GM19239 (cell line): ENCODE results near the gene TMOD3.
A peak's percentile ranks its signal among the peaks of the same experiment; 100 is the strongest.

ENCODE experiments used
- DNase-seq: peaks from one replicate; pipeline ENCODE4 v3.0.0; 2011; ENCODE audit warnings: low spot score; ENCODE audit not compliant: insufficient read length
- FAIRE-seq: peaks from 2 replicates; lab custom pipeline; 2011; peaks lifted over from hg19 to GRCh38; lab: Jason Lieb, UNC

TMOD3 gene

GRCh38 chr15:51818150-51818549 is 11.3 kb upstream of the TMOD3 start:
- no peak for FAIRE-seq
- no peak for DNase-seq

- no peak for DNase-seq
- no peak for FAIRE-seq
These were observed 3.8 kb upstream of the TMOD3 start for GRCh38 chr15:51825698-51826097.

- DNase-seq: no peak
- FAIRE-seq: no peak
These were observed 655 bp upstream of the TMOD3 start for GRCh38 chr15:51828621-51829375.

- FAIRE-seq (no peak), DNase-seq (no peak)
These were observed 888 bp downstream of the TMOD3 start for GRCh38 chr15:51830276-51830806.

GRCh38 chr15:51833772-51834171 is 4.3 kb downstream of the TMOD3 start:
- peak; percentile 21 for FAIRE-seq
- DNase-seq: no peak

- DNase-seq: no peak
- peak; percentile 79 for FAIRE-seq
These were observed 8.4 kb downstream of the TMOD3 start for GRCh38 chr15:51837792-51838251.

GRCh38 chr15:51838270-51838669 is 8.8 kb downstream of the TMOD3 start:
- DNase-seq: no peak
- FAIRE-seq: no peak

GRCh38 chr15:51840692-51841091 is 11.2 kb downstream of the TMOD3 start:
- DNase-seq (no peak), FAIRE-seq (no peak)

GRCh38 chr15:51841406-51842040 is 12.1 kb downstream of the TMOD3 start:
- FAIRE-seq (no peak), DNase-seq (no peak)

GRCh38 chr15:51842265-51842664 is 12.8 kb downstream of the TMOD3 start:
- DNase-seq (no peak), FAIRE-seq (no peak)

GRCh38 chr15:51842852-51843737 is 13.6 kb downstream of the TMOD3 start:
- DNase-seq: no peak
- peak; percentile 82 for FAIRE-seq

- DNase-seq (no peak), FAIRE-seq (peak; percentile 53)
These were observed 15.4 kb downstream of the TMOD3 start for GRCh38 chr15:51844747-51845426.

GRCh38 chr15:51846066-51846462 is 16.6 kb downstream of the TMOD3 start:
- DNase-seq: no peak
- FAIRE-seq: no peak

GRCh38 chr15:51846463-51847230 is 17.2 kb downstream of the TMOD3 start:
- DNase-seq: no peak
- no peak for FAIRE-seq

GRCh38 chr15:51848811-51849210 is 19.4 kb downstream of the TMOD3 start:
- FAIRE-seq (no peak), DNase-seq (no peak)

GRCh38 chr15:51849860-51850259 is 20.4 kb downstream of the TMOD3 start:
- no peak for DNase-seq
- no peak for FAIRE-seq

GRCh38 chr15:51853998-51854397 is 24.5 kb downstream of the TMOD3 start:
- DNase-seq: no peak
- FAIRE-seq: no peak

- no peak for FAIRE-seq
- no peak for DNase-seq
These were observed 26.2 kb downstream of the TMOD3 start for GRCh38 chr15:51855612-51856011.

GRCh38 chr15:51856714-51857380 is 27.4 kb downstream of the TMOD3 start:
- DNase-seq (no peak), FAIRE-seq (no peak)
